ENCODE data around the gene GPR18.

- TF ChIP-seq, protein P1, sequence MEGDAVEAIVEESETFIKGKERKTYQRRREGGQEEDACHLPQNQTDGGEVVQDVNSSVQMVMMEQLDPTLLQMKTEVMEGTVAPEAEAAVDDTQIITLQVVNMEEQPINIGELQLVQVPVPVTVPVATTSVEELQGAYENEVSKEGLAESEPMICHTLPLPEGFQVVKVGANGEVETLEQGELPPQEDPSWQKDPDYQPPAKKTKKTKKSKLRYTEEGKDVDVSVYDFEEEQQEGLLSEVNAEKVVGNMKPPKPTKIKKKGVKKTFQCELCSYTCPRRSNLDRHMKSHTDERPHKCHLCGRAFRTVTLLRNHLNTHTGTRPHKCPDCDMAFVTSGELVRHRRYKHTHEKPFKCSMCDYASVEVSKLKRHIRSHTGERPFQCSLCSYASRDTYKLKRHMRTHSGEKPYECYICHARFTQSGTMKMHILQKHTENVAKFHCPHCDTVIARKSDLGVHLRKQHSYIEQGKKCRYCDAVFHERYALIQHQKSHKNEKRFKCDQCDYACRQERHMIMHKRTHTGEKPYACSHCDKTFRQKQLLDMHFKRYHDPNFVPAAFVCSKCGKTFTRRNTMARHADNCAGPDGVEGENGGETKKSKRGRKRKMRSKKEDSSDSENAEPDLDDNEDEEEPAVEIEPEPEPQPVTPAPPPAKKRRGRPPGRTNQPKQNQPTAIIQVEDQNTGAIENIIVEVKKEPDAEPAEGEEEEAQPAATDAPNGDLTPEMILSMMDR (IDR thresholded peaks at IDR 0.05) = no peak
- no peak for TF ChIP-seq EZH2 (IDR thresholded peaks at IDR 0.05)
- TF ChIP-seq EZH2phosphoT487 (IDR thresholded peaks at IDR 0.05) = no peak
Observed at GRCh38 chr13:99305566-99305965, 47.4 kb upstream of the GPR18 start.

All from neural progenitor cell (in vitro differentiated cells).